ENCODE data around the gene NPY.

- TF ChIP-seq POLR2A (IDR thresholded peaks at IDR 0.05): no peak
- TF ChIP-seq, protein P1, sequence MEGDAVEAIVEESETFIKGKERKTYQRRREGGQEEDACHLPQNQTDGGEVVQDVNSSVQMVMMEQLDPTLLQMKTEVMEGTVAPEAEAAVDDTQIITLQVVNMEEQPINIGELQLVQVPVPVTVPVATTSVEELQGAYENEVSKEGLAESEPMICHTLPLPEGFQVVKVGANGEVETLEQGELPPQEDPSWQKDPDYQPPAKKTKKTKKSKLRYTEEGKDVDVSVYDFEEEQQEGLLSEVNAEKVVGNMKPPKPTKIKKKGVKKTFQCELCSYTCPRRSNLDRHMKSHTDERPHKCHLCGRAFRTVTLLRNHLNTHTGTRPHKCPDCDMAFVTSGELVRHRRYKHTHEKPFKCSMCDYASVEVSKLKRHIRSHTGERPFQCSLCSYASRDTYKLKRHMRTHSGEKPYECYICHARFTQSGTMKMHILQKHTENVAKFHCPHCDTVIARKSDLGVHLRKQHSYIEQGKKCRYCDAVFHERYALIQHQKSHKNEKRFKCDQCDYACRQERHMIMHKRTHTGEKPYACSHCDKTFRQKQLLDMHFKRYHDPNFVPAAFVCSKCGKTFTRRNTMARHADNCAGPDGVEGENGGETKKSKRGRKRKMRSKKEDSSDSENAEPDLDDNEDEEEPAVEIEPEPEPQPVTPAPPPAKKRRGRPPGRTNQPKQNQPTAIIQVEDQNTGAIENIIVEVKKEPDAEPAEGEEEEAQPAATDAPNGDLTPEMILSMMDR (IDR thresholded peaks at IDR 0.05): peak in 1 of 6 experiments; percentile 4
Measured at GRCh38 chr7:24318326-24318725, 34.3 kb downstream of the NPY start.
